ENCODE data around the gene LTC4S.

LTC4S gene

GRCh38 chr5:179805070-179805528 lies 11.3 kb downstream of the LTC4S start:
- H3K9ac ChIP-seq, result peak overlapping the region; percentile 30; the same call in 1 of the 2 replicates
- H3K36me3 ChIP-seq (ENCODE audit: insufficient read depth), result no peaks in the 10 kb centered on the region
- H4K20me1 ChIP-seq (ENCODE audit: insufficient read depth), result no peaks in the 10 kb centered on the region
- peaks cover 18% of the 10 kb centered on the region; the same call in 1 of the 2 replicates for H3K79me2 ChIP-seq (ENCODE audit: insufficient read depth, low read depth)
- peak overlapping the region; percentile 54 for H3K4me2 ChIP-seq
- peaks cover 6% of the 10 kb centered on the region for H3K4me1 ChIP-seq (ENCODE audit: low read depth, poor library complexity, severe bottlenecking)
- H3K27ac ChIP-seq, result no peak overlapping the region
- no peak overlapping the region; the same call in 1 of the 2 replicates for H2AFZ ChIP-seq (ENCODE audit: low read depth)
- no peak for TF ChIP-seq CTCF (conservative IDR thresholded peaks at IDR 0.05; ENCODE audit: low read depth, low read length)
- no peak overlapping the region for H3K4me3 ChIP-seq (IDR thresholded peaks at IDR 0.05; ENCODE audit: insufficient read depth, low read depth, low read length)
- H3K27me3 ChIP-seq (ENCODE audit: insufficient read depth, low read depth), result no peaks in the 10 kb centered on the region

- no peak for TF ChIP-seq CTCF (conservative IDR thresholded peaks at IDR 0.05; ENCODE audit: low read depth, low read length)
- Histone ChIP-seq H3K79me2 (ENCODE audit: insufficient read depth, low read depth) (peaks cover 18% of the 10 kb centered on the region; the same call in 1 of the 2 replicates), H3K4me1 (ENCODE audit: low read depth, poor library complexity, severe bottlenecking) (peaks cover 6% of the 10 kb centered on the region), H3K4me3 (IDR thresholded peaks at IDR 0.05; ENCODE audit: insufficient read depth, low read depth, low read length) (no peak overlapping the region), H3K27me3 (ENCODE audit: insufficient read depth, low read depth) (no peaks in the 10 kb centered on the region), H3K9ac (peak overlapping the region; percentile 30; the same call in 1 of the 2 replicates), H4K20me1 (ENCODE audit: insufficient read depth) (no peaks in the 10 kb centered on the region), H3K4me2 (peak overlapping the region; percentile 54; the same call in 1 of the 2 replicates), H3K36me3 (ENCODE audit: insufficient read depth) (no peaks in the 10 kb centered on the region), H3K27ac (no peak overlapping the region), H2AFZ (ENCODE audit: low read depth) (no peak overlapping the region; the same call in 1 of the 2 replicates)
Measured at GRCh38 chr5:179805529-179806249, 11.9 kb downstream of the LTC4S start.

GRCh38 chr5:179806250-179807048 lies 12.7 kb downstream of the LTC4S start, which contains the start of gene MGAT4B:
Gene MGAT4B, minus strand, starts transcription at chr5:179806866. Its CDS starts 283 bp downstream, at chr5:179806583.
- H3K27ac ChIP-seq, result no peak within 1 kb of the TSS; the same call in 1 of the 2 replicates
- H3K9ac ChIP-seq, result peak within 1 kb of the TSS; percentile 30; the same call in 1 of the 2 replicates
- peaks cover 10% of the 10 kb centered on the region for H3K4me1 ChIP-seq (ENCODE audit: low read depth, poor library complexity, severe bottlenecking)
- H3K79me2 ChIP-seq (ENCODE audit: insufficient read depth, low read depth), result peaks cover 18% of the 10 kb centered on the region; the same call in 1 of the 2 replicates
- no peak for TF ChIP-seq CTCF (conservative IDR thresholded peaks at IDR 0.05; ENCODE audit: low read depth, low read length)
- no peaks in the 10 kb centered on the region for H4K20me1 ChIP-seq (ENCODE audit: insufficient read depth)
- H3K36me3 ChIP-seq (ENCODE audit: insufficient read depth), result no peaks in the 10 kb centered on the region
- no peaks in the 10 kb centered on the region for H3K27me3 ChIP-seq (ENCODE audit: insufficient read depth, low read depth)
- H2AFZ ChIP-seq (ENCODE audit: low read depth), result peak within 1 kb of the TSS; percentile 18; the same call in 1 of the 2 replicates
- H3K4me2 ChIP-seq, result no peak within 1 kb of the TSS
- no peak within 1 kb of the TSS for H3K4me3 ChIP-seq (IDR thresholded peaks at IDR 0.05; ENCODE audit: insufficient read depth, low read depth, low read length)

GRCh38 chr5:179812135-179812825 lies 18.5 kb downstream of the LTC4S start:
- no peak for TF ChIP-seq CTCF (conservative IDR thresholded peaks at IDR 0.05; ENCODE audit: low read depth, low read length)
- H3K9ac ChIP-seq, result no peak overlapping the region
- no peaks in the 10 kb centered on the region for H3K27me3 ChIP-seq (ENCODE audit: insufficient read depth, low read depth)
- no peaks in the 10 kb centered on the region for H3K36me3 ChIP-seq (ENCODE audit: insufficient read depth)
- no peaks in the 10 kb centered on the region for H3K79me2 ChIP-seq (ENCODE audit: insufficient read depth, low read depth)
- no peak overlapping the region for H3K4me2 ChIP-seq
- peaks cover 4% of the 10 kb centered on the region for H3K4me1 ChIP-seq (ENCODE audit: low read depth, poor library complexity, severe bottlenecking)
- no peak overlapping the region for H2AFZ ChIP-seq (ENCODE audit: low read depth)
- H3K4me3 ChIP-seq (IDR thresholded peaks at IDR 0.05; ENCODE audit: insufficient read depth, low read depth, low read length), result no peak overlapping the region
- H3K27ac ChIP-seq, result no peak overlapping the region
- no peaks in the 10 kb centered on the region for H4K20me1 ChIP-seq (ENCODE audit: insufficient read depth)
